Activated CD8-positive, alpha-beta memory T cell treated with anti-CD3 and anti-CD28 coated beads for 1 hour (primary cell): ENCODE measurements around the gene FHIT.
"Not testable (repeated sequence)": the region's sequence is repeated elsewhere in the genome, so short reads cannot be mapped to it uniquely, and the experiment has no call there.

Experiments
- DNase-seq, 2 donors: peaks; one replicate each; pipeline ENCODE4 v3.0.0-alpha.2; 2020; ENCODE audit warnings: low read depth in 1 of 2; ENCODE audit errors: extremely low read depth in 1 of 2

Gene FHIT

GRCh38 chr3:59994732-59995304, 1256.4 kb downstream of the FHIT start:
- DNase-seq: no peak

DNA sequence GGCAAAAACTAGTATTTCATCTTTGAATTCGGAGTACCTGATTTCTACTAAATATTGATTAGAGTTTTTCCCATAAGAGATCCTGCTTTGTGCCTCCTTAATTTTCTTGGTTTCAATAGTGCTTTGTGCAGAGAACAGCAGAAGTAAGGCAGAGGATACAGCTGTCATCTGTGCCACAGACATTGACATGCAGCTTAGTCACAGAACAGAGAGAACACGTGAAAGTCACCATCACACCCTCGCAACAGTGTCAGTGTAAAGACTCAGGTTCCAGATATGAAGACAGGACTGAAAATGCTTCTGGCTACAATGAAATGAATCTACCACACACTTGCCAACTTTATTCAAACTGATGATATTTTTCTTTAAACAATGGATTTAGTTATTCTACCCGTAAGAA, 1258.7 kb downstream of the FHIT start:
- no peak for DNase-seq

GRCh38 chr3:59990915-59991314, 1260.3 kb downstream of the FHIT start:
- DNase-seq: no peak

DNA sequence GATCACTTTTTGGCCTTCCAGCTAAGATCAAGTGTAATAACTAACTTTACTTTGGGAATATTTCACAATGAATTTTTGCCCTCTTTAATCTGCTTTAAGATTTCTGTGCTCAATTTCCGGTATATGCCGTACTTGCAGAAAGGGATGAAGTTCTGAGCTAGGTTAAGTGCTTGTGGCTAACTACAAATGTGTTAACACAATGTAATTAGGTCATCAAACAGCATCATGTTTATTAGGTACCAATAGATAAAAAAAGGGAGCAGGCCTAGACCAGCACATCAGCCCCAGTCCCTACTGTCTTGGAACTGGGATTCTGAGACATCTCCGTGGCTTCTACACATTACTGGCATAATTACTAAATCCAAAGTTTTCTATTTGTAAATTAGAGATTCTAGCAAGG, 1268.7 kb downstream of the FHIT start:
- DNase-seq: no peak

- DNase-seq: no peak
Observed at GRCh38 chr3:59981377-59981776, 1269.9 kb downstream of the FHIT start.

DNA sequence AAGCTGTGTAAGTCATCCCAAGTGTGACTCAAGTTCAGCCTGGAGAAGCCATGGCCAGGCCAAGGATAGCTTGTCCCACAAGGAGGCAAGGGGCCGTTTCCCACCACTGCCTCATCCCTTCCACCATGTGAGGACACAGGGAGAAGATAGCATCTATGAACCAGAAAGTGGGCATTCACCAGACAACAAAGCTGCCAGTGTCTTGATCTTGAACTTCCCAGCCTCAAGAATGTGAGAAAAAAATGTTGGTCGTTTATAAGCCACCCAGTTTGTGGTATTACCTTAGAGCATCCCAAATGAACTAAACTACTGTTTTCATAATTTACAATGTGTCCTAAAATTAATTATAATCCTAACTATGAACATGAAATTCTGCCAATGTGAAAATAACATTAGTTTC, 1270.7 kb downstream of the FHIT start:
- no peak for DNase-seq

DNA sequence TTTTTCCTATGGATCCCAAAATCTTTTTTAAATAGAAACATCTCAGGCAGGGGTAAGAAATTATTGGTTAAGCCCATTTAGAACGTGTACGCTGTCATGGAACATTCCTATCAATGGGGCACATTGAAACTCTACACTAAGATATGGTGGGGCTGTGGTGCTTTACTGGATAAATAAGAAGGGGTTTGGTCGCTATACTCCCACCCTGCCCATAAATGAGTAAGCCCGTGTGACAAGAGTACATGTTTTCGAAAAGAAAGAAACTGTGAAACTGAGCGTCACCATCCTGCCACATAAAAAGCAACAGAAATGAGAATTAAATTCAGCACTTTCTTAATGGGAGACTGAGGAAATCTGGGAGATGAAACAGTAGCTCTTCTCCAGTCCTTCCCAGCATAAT, 1271.7 kb downstream of the FHIT start:
- DNase-seq: no peak

GRCh38 chr3:59978979-59979378, 1272.3 kb downstream of the FHIT start:
- DNase-seq: no peak

GRCh38 chr3:59970796-59971195, 1280.5 kb downstream of the FHIT start:
- DNase-seq: no peak

DNA sequence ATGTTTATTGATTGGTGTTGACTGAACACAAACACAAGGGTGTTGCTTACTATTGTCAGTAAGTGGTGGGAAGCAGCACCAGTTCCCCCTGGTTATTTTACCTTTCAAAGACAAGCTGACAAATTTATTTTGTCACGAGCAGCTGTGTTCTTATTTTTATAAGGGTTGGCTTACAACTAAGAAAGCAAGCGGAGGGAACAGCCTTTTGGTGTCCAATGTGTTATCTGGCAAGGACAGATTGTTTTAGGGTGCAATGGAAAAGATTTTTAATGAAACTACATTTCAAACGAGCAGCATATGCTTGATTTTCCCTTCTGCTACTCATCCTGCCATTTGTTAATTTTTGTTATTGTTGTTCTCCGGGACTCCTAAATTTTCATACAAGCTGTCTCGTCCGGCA, 1280.9 kb downstream of the FHIT start:
- DNase-seq: no peak

- no peak for DNase-seq
Observed at GRCh38 chr3:59968513-59969045, 1282.7 kb downstream of the FHIT start.

DNA sequence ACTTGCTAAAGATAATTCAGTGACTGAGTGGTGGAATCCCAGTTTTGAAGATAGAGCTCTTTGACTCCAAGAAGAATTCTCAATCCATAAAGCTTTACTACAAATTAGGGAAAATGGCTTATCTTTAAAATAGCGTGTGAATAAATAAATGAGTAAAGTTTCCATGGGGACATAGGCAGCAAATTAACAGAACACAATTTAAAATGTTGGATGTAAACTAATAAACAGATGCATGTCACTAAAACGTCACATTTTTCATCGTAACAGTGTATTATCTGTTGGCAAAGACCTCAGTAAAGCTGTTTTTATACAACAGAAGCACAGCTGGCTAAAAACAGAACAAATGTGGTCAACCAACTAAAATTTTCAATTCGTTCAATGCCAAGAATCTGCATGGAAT, 1287.6 kb downstream of the FHIT start:
- no peak for DNase-seq

DNA sequence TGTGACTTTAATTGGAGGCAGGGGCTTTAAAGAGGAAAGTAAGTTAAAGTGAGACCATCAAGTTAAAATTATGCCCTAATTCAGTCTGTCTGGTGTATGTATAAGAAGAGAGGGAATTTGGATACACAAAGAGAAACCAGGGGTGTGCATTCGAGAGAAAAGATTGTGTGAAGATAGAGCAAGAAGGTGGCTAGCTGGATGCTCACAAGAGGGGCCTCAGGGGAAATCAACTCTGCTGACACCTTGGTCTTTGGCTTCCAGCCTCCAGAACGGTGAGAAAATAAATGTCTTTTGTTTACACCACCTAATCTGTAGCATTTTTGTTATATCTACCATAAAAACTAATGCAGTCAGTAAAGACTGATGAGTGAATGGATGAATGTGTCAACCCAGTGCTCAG, 1294.1 kb downstream of the FHIT start:
- DNase-seq: no peak

GRCh38 chr3:59953104-59953503, 1298.1 kb downstream of the FHIT start:
- DNase-seq: no peak

- DNase-seq: no peak
Observed at GRCh38 chr3:59949311-59949710, 1301.9 kb downstream of the FHIT start.

DNA sequence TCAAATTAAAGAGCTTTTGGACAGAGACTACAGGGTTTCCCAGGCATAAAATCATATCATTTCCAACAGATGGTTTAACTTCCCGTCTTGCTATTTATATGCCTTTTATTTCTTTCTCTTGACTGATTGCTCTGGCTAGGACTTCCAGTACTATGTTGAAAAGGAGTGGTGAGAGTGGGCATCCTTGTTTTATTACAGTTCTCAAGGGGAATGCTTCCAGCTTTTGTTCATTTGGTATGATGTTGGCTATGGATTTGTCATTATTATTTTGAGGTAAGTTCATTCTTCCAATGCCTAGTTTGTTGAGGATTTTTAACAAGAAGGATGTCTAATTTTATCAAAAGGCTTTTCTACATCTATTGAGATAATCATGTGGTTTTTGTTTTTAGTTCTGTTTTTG, 1304.9 kb downstream of the FHIT start:
- DNase-seq: no peak

DNA sequence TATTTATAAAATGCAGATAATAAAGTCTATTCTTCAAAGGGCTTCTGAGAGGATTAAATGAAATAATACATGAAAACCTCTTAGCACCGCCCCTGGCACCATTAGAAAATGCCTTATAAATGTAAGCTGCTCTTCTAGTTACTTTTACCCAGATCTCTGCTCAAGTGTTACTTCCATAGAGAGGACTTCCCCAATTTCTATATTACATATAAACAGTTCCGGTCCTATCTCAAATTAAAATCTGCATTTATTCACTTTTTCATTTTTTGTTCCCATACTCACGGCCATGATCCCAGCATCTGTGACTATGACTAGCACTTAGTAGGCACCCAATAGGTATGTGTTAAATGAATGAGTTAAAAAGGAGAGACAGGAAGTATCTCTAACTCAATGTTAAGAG, 1310.5 kb downstream of the FHIT start:
- DNase-seq: no peak

DNA sequence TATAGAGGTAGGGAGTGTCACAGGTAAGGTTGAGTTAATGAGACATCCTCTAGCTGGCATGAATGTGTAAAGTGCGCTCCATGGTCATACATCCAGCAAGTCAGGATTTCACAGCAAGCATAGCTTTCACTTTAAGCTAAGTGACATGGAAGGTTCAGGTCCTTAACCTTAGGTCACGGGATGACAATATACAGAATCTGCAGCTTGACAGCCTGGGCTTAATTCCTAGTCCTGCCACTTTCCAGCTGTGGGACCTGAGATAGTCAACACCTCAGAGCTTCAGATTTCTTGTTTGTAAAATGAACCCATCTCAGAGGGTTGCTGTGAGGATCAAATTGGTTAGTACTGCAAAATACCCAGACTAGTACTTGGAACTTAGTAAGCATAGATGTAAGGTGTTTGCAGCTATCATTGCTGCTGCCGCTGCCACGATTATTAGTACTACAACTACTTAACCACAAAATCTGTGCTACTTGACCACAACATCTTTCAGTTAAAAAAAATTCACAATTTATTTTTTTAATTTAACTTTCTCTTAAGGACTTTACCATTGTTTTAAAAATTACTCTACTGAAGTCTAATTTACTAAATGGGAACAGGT, 1311.3 kb downstream of the FHIT start:
- no peak for DNase-seq

DNA sequence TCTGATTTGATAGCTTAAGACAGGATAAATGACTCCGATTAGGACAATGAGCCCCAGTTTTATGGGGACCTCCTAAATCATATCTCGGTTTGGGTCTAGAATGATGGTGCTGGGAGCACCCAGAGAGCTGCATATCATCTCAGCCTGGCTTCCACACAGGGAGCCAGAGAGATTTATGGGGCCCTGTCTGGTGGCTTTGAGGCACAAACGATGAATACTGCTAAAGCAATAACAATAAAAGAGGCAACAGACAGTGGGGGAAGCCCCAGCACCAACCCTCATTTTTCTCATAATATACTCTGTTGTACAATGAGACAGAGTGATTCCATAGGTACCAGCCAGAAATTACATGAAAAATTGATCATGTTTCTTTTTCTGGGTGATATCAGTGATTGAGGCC, 1312.4 kb downstream of the FHIT start:
- no peak for DNase-seq

GRCh38 chr3:59937201-59937600, 1314.1 kb downstream of the FHIT start:
- no peak for DNase-seq

GRCh38 chr3:59936472-59936871, 1314.8 kb downstream of the FHIT start:
- DNase-seq: no peak

GRCh38 chr3:59935025-59935424, 1316.2 kb downstream of the FHIT start:
- DNase-seq: no peak

GRCh38 chr3:59934560-59934959, 1316.7 kb downstream of the FHIT start:
- not testable (repeated sequence) for DNase-seq
